Measurements from ENCODE around the gene LRRC70. TPM values are rescaled to one million over a fixed set of nuclear protein-coding genes. Genes with fewer than 3 reads are reported as not detected.

LRRC70 gene
- total RNA-seq, 2 donors from 2014 or later = 0.36 to 3.1 TPM

DNA sequence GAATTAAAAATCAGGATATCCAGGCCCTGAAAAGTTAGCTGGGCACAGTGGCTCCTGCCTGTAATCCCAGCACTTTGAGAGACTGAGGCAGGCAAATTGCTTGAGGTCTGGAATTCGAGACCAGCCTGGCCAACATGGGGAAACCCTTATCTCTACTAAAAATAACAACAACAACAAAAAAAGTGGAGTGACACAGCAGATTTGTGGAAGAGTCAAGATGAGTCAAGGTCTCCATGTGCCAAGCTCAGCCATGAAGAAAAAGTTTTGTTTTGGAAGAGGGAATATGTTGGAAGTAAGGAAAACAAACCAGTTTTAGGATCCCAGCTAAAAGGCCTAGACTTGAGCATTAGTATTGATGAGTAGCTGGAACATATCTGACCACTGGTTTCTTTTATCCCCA is 14.7 kb downstream of the LRRC70 start:
- Histone ChIP-seq H3K36me3 (no peaks in the 10 kb centered on the region), H3K27ac (no peak overlapping the region), H3K27me3 (replicated peaks; ENCODE audit: insufficient read depth) (no peaks in the 10 kb centered on the region), H3K4me3 (no peak overlapping the region), H3K4me1 (replicated peaks) (no peaks in the 10 kb centered on the region), H3K9me3 (no peaks in the 10 kb centered on the region)
- no peak for TF ChIP-seq POLR2A (IDR thresholded peaks at IDR 0.05)
- TF ChIP-seq POLR2AphosphoS5 (IDR thresholded peaks at IDR 0.05) = no peak
- TF ChIP-seq, protein P1, sequence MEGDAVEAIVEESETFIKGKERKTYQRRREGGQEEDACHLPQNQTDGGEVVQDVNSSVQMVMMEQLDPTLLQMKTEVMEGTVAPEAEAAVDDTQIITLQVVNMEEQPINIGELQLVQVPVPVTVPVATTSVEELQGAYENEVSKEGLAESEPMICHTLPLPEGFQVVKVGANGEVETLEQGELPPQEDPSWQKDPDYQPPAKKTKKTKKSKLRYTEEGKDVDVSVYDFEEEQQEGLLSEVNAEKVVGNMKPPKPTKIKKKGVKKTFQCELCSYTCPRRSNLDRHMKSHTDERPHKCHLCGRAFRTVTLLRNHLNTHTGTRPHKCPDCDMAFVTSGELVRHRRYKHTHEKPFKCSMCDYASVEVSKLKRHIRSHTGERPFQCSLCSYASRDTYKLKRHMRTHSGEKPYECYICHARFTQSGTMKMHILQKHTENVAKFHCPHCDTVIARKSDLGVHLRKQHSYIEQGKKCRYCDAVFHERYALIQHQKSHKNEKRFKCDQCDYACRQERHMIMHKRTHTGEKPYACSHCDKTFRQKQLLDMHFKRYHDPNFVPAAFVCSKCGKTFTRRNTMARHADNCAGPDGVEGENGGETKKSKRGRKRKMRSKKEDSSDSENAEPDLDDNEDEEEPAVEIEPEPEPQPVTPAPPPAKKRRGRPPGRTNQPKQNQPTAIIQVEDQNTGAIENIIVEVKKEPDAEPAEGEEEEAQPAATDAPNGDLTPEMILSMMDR (IDR thresholded peaks at IDR 0.05) = no peak
- 96% methylated on average over 1 of the region's 1 CpG for WGBS
- intact Hi-C loops (cut with DNase I) = no loop called here
- DNase-seq (ENCODE audit: low spot score) = no peak

DNA sequence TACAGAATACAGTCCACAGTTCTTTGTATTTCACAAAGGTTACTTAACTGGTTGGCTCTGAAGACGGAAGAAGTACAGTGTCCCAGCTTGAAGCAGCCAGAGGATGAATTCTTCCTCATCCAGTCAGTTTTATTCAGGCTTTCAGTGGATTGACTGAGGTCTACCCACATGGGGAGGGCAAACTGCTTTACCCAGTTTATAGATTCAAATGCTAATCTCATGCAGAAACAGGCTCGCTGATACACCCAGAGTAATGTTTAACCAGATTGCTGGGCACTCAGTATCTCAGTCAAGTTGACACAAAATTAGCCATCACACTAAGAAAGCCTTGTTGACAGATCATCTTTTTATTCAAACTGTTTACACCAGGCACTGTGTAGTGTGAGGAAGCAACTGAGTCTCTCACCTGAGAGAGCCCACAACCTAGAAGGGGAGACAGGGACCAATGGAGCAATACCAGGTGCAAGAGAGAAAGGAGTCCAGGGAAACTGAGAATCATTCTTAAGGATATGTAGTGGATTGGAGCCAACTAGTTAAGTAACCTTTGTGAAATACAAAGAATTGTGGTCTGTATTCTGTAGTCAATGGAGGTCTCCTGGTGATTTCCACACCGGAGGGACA is 15.9 kb downstream of the LRRC70 start:
- Histone ChIP-seq H3K4me3 (no peak overlapping the region), H3K36me3 (no peaks in the 10 kb centered on the region), H3K9me3 (no peaks in the 10 kb centered on the region), H3K27me3 (replicated peaks; ENCODE audit: insufficient read depth) (no peaks in the 10 kb centered on the region), H3K27ac (no peak overlapping the region), H3K4me1 (replicated peaks) (no peaks in the 10 kb centered on the region)
- WGBS = 93% methylated on average over 3 of the region's 3 CpGs
- DNase-seq (ENCODE audit: low spot score) = no peak
- intact Hi-C loops (cut with DNase I) = no loop called here
- TF ChIP-seq, protein P1 (IDR thresholded peaks at IDR 0.05) = no peak
- TF ChIP-seq POLR2AphosphoS5 (IDR thresholded peaks at IDR 0.05) (no peak), POLR2A (IDR thresholded peaks at IDR 0.05) (no peak)

DNA sequence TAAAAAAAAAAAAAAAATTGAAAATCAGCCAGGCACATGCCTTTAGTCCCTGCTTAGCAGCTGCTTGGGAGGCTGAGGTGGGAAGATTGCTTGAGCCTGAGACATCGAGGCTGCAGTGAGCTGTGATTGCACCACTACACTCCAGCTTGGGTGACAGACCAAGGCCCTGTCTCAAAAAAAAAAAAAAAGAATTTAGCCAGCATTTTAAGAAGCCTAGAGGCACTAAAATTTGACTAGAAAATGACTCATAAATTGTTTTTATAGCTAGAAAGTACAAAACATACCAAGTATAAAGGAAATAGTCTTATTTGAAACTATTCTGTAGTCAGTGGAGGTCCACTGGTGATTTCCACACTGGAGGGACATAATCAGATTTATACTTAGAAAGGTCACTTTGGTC is 17.5 kb downstream of the LRRC70 start:
- DNase-seq (ENCODE audit: low spot score) = no peak
- Histone ChIP-seq H3K27me3 (replicated peaks; ENCODE audit: insufficient read depth) (no peaks in the 10 kb centered on the region), H3K9me3 (no peaks in the 10 kb centered on the region), H3K36me3 (no peaks in the 10 kb centered on the region), H3K27ac (no peak overlapping the region), H3K4me3 (no peak overlapping the region), H3K4me1 (replicated peaks) (no peaks in the 10 kb centered on the region)
- 67% methylated on average over 1 of the region's 1 CpG for WGBS
- TF ChIP-seq POLR2A (IDR thresholded peaks at IDR 0.05) (no peak), POLR2AphosphoS5 (IDR thresholded peaks at IDR 0.05) (no peak)
- TF ChIP-seq, protein P1 (IDR thresholded peaks at IDR 0.05) = no peak
- intact Hi-C loops (cut with DNase I) = no loop called here

DNA sequence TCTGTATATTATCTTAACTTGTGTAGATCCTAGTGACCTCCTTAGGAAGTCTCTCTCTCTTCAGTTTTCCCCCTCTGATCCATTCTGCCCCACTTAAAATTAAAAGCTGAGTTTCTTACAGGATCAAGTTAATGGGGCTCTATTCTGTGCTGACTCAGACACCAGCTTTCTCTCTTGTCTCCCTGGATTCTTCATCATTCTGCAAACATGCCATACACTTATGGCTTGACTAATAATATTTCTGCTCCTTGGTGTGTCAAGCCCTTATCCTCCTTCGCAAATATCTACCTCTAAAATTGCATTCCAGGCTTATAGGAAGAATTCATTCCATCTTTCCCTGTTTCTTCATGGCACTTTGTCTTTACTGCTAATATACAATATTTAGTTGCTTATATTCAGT is 18.1 kb downstream of the LRRC70 start:
- TF ChIP-seq, protein P1 (IDR thresholded peaks at IDR 0.05) = no peak
- no peak for TF ChIP-seq POLR2A (IDR thresholded peaks at IDR 0.05)
- TF ChIP-seq POLR2AphosphoS5 (IDR thresholded peaks at IDR 0.05) = no peak
- Histone ChIP-seq H3K4me3 (no peak overlapping the region), H3K4me1 (replicated peaks) (no peaks in the 10 kb centered on the region), H3K27me3 (replicated peaks; ENCODE audit: insufficient read depth) (no peaks in the 10 kb centered on the region), H3K27ac (no peak overlapping the region), H3K9me3 (no peaks in the 10 kb centered on the region), H3K36me3 (no peaks in the 10 kb centered on the region)
- DNase-seq (ENCODE audit: low spot score) = no peak
- intact Hi-C loops (cut with DNase I) = no loop called here
- WGBS = 100% methylated on average over 1 of the region's 1 CpG

DNA sequence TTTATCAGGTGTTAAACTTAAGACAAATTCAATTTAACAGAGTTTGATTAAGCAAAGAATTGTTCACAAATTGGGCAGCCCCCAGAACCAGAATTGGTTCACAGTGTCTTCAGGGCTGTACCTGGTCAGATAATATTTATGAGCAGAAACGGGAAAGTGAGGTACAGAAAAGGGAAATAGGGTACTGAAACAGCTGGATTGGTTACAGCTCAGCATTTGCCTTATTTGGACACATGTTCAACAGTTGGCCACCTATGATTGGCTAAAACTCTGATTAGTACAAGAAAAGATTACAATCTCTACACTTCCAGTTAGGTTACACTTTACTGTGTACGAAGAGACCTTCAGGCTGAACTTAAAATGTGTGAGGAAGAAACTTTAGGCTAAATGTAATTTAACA is 18.7 kb downstream of the LRRC70 start:
- intact Hi-C loops (cut with DNase I) = no loop called here
- TF ChIP-seq POLR2AphosphoS5 (IDR thresholded peaks at IDR 0.05) (no peak), POLR2A (IDR thresholded peaks at IDR 0.05) (no peak)
- TF ChIP-seq, protein P1 (IDR thresholded peaks at IDR 0.05) = no peak
- Histone ChIP-seq H3K27me3 (replicated peaks; ENCODE audit: insufficient read depth) (no peaks in the 10 kb centered on the region), H3K4me1 (replicated peaks) (no peaks in the 10 kb centered on the region), H3K4me3 (no peak overlapping the region), H3K36me3 (no peaks in the 10 kb centered on the region), H3K9me3 (no peaks in the 10 kb centered on the region), H3K27ac (no peak overlapping the region)
- WGBS = 68% methylated on average over 2 of the region's 2 CpGs
- no peak for DNase-seq (ENCODE audit: low spot score)
